ENCODE measurements around the gene KCNC2. TPM values are rescaled to one million over a fixed set of nuclear protein-coding genes. Genes with fewer than 3 reads are reported as not detected.

The KCNC2 gene
- total RNA-seq, 1 donor from 2014 or later = not detected

DNA sequence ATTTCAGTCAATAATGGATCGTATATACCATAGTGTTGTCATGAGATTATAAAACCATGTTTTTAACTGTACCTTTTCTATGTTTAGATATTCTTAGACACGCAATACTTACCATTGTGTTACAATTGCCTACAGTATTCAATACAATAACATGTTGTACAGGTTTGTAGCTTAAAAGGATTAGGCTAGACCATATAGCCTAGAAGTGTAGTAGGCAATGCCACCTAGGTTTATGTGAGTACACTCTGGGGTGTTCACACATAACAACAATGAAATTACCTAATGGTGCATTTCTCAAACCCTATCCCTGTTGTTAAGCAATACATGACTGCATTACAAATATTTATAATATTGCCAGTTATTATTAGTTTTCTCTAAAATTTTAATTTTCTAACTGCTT is 144.2 kb downstream of the KCNC2 start:
- no peak for DNase-seq (ENCODE audit: low read depth)

DNA sequence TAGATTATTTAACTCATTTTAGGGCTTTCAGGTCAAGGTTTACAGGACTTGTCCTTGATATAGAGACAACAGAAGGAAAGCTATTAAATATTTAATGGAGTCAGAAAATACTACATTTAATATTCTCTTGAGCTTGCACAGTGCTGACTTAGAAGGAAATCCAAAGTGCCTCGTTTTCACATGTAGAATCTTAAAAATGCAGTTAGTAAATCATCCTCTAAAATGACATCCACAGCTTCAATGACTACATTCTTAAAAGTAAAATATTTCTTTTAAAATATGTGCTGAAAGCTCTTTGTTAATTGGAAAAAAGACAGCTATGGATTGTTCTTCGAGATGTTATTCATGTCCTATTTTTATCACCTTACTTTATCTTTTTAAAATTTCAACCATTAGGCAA is 146.9 kb downstream of the KCNC2 start:
- DNase-seq (ENCODE audit: low read depth) = no peak

DNA sequence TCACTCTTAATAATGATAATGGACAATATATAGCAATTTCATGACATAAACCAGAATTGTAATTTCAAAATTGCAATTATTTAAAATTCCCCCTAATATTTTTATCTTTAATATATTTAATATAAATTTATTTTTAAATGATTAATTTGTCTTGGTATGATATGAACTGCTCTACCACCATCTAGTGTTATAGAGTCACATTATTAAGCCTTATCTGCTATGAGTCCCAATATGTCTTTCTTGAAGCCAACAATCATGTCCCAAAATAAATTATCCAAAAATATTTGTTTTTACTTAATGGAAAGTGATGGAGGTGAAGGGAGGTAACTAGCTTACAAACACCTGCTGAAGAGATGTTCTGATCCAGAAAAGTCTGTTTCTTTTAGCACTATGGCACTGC is 151.4 kb downstream of the KCNC2 start:
- DNase-seq (ENCODE audit: low read depth) = no peak

DNA sequence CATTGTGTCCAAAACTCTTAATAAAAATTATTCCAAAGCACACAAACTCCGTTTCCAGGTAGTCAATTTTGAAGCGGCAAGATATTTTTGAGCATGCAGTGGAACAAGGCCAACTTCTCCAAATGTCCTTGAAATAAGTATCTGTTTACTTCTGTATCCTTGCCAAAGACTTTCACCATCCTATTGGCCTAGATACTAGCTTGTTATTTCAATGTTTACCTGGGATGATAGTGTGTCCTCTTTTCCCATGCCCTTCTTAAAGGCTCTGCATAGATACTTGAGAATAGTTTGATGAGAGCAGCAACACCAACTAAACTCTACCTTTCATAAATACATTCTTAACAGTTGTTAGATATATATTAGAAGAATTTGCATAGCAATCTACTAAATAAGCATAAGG is 160.9 kb downstream of the KCNC2 start:
- no peak for DNase-seq (ENCODE audit: low read depth)

DNA sequence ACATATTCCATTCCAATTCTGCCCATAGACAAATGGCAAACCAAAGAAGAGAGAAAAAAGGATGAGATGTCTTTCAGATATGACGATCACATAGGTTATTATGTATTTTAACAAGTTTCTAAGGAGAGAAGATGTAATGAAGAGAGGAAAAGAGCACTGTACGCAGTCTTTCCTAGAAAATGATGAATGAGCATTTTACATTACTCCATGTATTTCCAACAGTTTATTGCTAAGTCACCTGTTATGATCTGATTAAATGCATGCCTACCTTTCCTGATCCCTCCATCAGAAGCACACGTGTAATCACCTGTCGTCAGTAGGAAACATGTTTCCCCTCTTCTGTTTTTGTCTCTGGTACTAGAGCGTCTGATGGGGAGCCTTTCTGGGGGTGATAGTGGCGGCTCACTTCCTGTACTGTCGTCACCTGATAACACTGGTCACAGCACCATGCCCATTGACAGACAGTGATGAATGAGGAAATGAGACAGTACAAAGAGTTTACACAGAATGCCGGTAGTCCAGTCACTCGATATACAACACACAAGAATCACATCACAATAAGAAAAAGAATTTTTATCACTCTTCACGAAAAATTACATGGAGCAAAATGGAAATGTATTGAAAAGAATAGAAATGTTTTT is 161.6 kb downstream of the KCNC2 start:
- DNase-seq (ENCODE audit: low read depth) = no peak

DNA sequence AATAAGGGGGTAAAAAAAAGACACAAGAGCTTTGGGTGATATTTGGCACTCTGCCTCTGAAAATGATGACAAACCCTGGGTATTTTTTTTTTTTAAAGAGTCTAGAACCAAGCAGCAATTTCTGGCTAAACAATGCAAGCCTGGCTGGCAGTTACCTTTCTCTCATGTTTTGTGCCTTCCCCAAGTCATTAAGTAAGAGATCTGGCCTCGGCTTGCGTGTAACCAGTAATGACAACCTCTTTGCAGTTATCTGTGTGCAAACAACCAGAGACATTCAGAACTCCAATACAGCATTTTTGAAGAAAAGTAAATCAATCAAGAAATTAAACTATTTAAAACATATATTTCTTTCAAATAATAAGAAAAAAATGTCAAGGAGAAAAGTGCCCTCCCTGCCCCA is 167.5 kb downstream of the KCNC2 start:
- DNase-seq (ENCODE audit: low read depth) = no peak

DNA sequence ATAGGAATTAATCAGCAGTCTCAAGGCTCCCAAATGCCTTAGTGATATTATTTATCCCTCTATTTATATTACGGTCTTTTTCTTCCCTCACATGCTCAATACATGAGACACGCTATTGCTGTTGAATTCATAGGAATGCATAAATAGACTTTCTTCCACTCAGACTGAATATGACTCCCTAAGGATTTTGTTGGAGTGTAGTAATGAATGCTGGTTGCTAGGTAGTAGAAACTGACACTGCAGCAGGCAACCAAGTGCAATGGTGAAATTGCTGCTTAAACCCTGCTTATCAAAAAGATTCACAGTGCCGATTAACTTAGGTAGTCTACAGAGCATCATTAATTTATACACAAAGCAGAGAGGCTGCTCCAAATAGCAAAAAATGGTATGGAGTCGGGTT is 168.2 kb downstream of the KCNC2 start:
- no peak for DNase-seq (ENCODE audit: low read depth)

DNA sequence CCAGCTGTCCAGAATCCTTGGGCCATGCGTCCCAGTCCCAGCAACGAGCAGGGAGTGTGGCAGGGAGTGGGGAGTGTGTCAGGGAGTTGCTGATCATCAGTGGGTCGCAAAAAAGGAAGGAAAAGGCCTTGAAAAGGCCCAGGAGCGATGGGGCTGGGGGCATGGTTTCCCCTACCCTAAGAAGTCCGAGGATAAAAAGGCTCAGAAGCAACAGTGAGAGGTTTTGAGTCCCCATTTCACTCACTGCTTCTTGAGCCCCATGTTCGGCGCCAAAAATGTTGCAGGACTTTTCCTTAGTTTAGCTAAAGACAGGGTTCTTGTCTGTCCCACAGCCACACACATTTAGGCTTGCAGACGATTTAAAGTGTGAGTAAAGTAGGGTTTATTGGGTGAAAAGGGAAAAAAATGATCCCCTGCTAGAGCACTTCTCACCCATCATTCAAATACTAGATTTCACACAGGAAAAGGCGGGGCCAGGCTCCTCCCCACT is 189.5 kb downstream of the KCNC2 start:
- peak; percentile 16 for DNase-seq (ENCODE audit: low read depth)

DNA sequence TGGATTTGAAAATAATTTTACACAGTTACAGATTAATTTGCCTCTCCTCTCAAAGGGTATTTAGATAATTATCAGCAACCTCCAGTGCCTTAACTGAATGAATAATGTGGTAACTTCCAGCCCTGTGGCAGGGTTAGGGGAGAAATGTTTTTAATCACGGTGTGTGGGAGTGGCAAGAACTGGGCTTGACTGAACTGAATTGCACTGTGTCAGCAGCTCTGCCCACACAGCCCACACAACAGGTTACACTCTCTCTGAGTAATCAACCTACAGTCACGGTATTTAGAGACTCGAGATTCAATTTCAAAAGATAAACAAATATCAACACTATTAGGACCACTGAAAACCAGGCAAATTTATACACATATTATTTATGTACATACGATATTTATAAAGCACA is 198.5 kb downstream of the KCNC2 start:
- DNase-seq (ENCODE audit: low read depth) = peak; percentile 12

DNA sequence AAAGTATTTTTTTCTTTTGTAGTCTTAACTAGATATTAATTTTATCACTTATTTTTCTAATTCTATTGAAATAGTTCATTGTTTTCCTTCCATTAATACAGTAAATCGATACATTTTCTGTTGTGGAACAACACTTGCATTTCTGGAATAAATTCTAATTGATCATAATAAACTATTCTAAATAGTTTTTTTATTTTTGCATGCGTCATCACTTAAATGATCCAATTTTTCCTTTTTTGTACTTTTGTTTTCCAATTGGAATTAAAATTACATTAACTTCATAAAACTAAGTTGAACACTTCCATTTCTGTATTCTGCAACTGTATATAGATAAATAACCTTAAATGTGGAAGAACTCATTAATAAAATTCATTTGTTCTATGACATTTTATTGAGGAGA is 202.5 kb downstream of the KCNC2 start:
- no peak for DNase-seq (ENCODE audit: low read depth)

DNA sequence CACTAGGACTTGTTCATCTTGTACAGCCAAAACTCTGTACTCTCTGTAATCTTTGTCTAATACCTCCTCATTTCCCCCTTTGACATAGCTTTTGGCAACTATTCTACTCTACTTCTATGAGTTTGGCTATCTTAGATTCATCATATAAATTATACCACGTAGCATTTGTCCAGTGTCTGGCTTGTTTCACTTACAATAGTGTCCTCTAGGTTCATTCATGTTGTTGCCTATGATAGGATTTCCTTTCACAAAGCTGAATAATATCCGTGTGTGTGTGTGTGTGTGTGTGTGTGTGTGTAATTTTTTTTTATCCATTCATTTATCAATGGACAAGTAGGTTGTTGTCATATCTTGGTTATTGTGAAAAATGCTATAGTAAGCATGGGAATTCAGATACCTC is 209.5 kb downstream of the KCNC2 start:
- DNase-seq (ENCODE audit: low read depth) = no peak

DNA sequence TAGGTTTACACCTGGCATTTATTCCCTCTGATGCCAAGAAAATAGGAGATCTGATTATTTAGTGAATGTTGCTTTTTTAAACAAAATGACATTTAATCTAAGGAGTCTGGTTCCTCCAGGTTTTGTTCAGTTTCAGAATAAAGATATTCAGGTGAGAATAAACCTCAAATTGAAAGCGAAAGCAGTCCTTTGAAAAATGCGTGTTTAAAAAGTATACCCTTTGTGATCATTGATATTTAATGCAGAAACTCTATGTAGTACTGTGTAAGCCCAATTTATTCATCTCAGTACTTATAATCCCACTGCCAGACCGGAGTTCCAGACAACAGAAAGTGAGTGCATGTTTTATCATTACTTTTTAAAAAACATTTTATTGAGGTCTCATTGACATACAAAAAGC is 210.2 kb downstream of the KCNC2 start:
- DNase-seq (ENCODE audit: low read depth) = no peak

Other genes starting within 250 kb of the KCNC2 start
- gene CAPS2, start 120.5 kb upstream of the KCNC2 start, total RNA-seq = 10.1 and 14.0 TPM in 2 replicates
- gene GLIPR1L1, start 124.8 kb upstream of the KCNC2 start, total RNA-seq = not detected in 2 replicates
- 0.21 and 0.91 TPM in 2 replicates for gene GLIPR1L2, start 181.2 kb upstream of the KCNC2 start, total RNA-seq

Measured in myocyte (in vitro differentiated cells).